Measurements from ENCODE around the gene ATF1.
A peak's percentile ranks its signal among the peaks of the same experiment; 100 is the strongest.
"Not testable (repeated sequence)": the region's sequence is repeated elsewhere in the genome, so short reads cannot be mapped to it uniquely, and the experiment has no call there.

The ATF1 gene

GRCh38 chr12:50764286-50765094 is 589 bp downstream of the ATF1 start:
- peak overlapping the region; percentile 60 for H3K4me2 ChIP-seq (ENCODE audit: low read length)
- H3K4me1 ChIP-seq: peaks cover 8% of the 10 kb centered on the region
- no peaks in the 10 kb centered on the region for H3K36me3 ChIP-seq (ENCODE audit: control insufficient read depth, insufficient read depth, low read length)
- no peak for TF ChIP-seq CTCF (IDR thresholded peaks at IDR 0.05)
- no peaks in the 10 kb centered on the region for H3K27me3 ChIP-seq (ENCODE audit: control insufficient read depth, insufficient read depth, low read length)
- H3K9me3 ChIP-seq (ENCODE audit: control insufficient read depth, low read length): no peaks in the 10 kb centered on the region
- H3K27ac ChIP-seq: peak overlapping the region; percentile 88
- H3K4me3 ChIP-seq (ENCODE audit: low read depth, low read length): peak overlapping the region; percentile 97
- peak overlapping the region; percentile 62 for H3K9ac ChIP-seq
- H3K79me2 ChIP-seq: peaks cover 17% of the 10 kb centered on the region
- peak overlapping the region; percentile 91 for H2AFZ ChIP-seq

GRCh38 chr12:50765095-50765911 is 1.4 kb downstream of the ATF1 start:
- peak overlapping the region; percentile 60 for H3K4me2 ChIP-seq (ENCODE audit: low read length)
- H3K27ac ChIP-seq: peak overlapping the region; percentile 88
- H3K36me3 ChIP-seq (ENCODE audit: control insufficient read depth, insufficient read depth, low read length): no peaks in the 10 kb centered on the region
- peak overlapping the region; percentile 97 for H3K4me3 ChIP-seq (ENCODE audit: low read depth, low read length)
- peaks cover 8% of the 10 kb centered on the region for H3K4me1 ChIP-seq
- H3K79me2 ChIP-seq: peaks cover 17% of the 10 kb centered on the region
- H3K9ac ChIP-seq: no peak overlapping the region
- H3K27me3 ChIP-seq (ENCODE audit: control insufficient read depth, insufficient read depth, low read length): no peaks in the 10 kb centered on the region
- peak; percentile 69 for TF ChIP-seq CTCF (IDR thresholded peaks at IDR 0.05)
- H2AFZ ChIP-seq: peak overlapping the region; percentile 91
- H3K9me3 ChIP-seq (ENCODE audit: control insufficient read depth, low read length): no peaks in the 10 kb centered on the region

GRCh38 chr12:50768391-50768790 is 4.5 kb downstream of the ATF1 start:
- Histone ChIP-seq H3K9ac (no peak overlapping the region), H3K27me3 (ENCODE audit: control insufficient read depth, insufficient read depth, low read length) (no peaks in the 10 kb centered on the region), H3K79me2 (peaks cover 32% of the 10 kb centered on the region), H3K4me3 (ENCODE audit: low read depth, low read length) (no peak overlapping the region), H3K9me3 (ENCODE audit: control insufficient read depth, low read length) (no peaks in the 10 kb centered on the region), H3K4me1 (peaks cover 5% of the 10 kb centered on the region), H3K4me2 (ENCODE audit: low read length) (no peak overlapping the region), H3K36me3 (ENCODE audit: control insufficient read depth, insufficient read depth, low read length) (no peaks in the 10 kb centered on the region), H2AFZ (no peak overlapping the region), H3K27ac (no peak overlapping the region)
- TF ChIP-seq CTCF (IDR thresholded peaks at IDR 0.05): no peak

- H3K4me3 ChIP-seq (ENCODE audit: low read depth, low read length); H3K27me3 ChIP-seq (ENCODE audit: control insufficient read depth, insufficient read depth, low read length); H3K27ac ChIP-seq; H3K4me1 ChIP-seq; H3K36me3 ChIP-seq (ENCODE audit: control insufficient read depth, insufficient read depth, low read length); H3K9me3 ChIP-seq (ENCODE audit: control insufficient read depth, low read length); H2AFZ ChIP-seq; H3K9ac ChIP-seq: not testable (repeated sequence)
- peaks cover 36% of the 10 kb centered on the region for H3K79me2 ChIP-seq
- peak overlapping the region; percentile 19 for H3K4me2 ChIP-seq (ENCODE audit: low read length)
These were observed 4.9 kb downstream of the ATF1 start for GRCh38 chr12:50768813-50769212.

- no peaks in the 10 kb centered on the region for H3K27me3 ChIP-seq (ENCODE audit: control insufficient read depth, insufficient read depth, low read length)
- no peak for TF ChIP-seq CTCF (IDR thresholded peaks at IDR 0.05)
- no peak overlapping the region for H3K27ac ChIP-seq
- H3K9me3 ChIP-seq (ENCODE audit: control insufficient read depth, low read length): no peaks in the 10 kb centered on the region
- no peak overlapping the region for H3K4me3 ChIP-seq (ENCODE audit: low read depth, low read length)
- no peak overlapping the region for H2AFZ ChIP-seq
- H3K9ac ChIP-seq: no peak overlapping the region
- peaks cover 5% of the 10 kb centered on the region for H3K4me1 ChIP-seq
- no peaks in the 10 kb centered on the region for H3K36me3 ChIP-seq (ENCODE audit: control insufficient read depth, insufficient read depth, low read length)
- H3K79me2 ChIP-seq: peaks cover 43% of the 10 kb centered on the region
- H3K4me2 ChIP-seq (ENCODE audit: low read length): no peak overlapping the region
These were observed 7.5 kb downstream of the ATF1 start for GRCh38 chr12:50771409-50771808.

Measured in parathyroid adenoma (tissue), 2 donors.